Measurements from ENCODE around the gene PLXNB2.
A peak's percentile ranks its signal among the peaks of the same experiment; 100 is the strongest.

Gene PLXNB2

GRCh38 chr22:50318698-50319411 lies 11.4 kb upstream of the PLXNB2 start:
- Mint-ChIP-seq H3K27ac (no peak overlapping the region), H3K36me3 (ENCODE audit: low read depth) (no peaks in the 10 kb centered on the region), H3K4me1 (ENCODE audit: low read depth) (peaks cover 26% of the 10 kb centered on the region), H3K4me3 (no peak overlapping the region), H3K27me3 (peaks cover 26% of the 10 kb centered on the region), H3K9me3 (no peaks in the 10 kb centered on the region)
- intact Hi-C loops (cut with micrococcal nuclease): no loop called here

- no peaks in the 10 kb centered on the region for H3K36me3 Mint-ChIP-seq (ENCODE audit: low read depth)
- H3K4me1 Mint-ChIP-seq (ENCODE audit: low read depth): peaks cover 30% of the 10 kb centered on the region
- H3K27me3 Mint-ChIP-seq: peaks cover 26% of the 10 kb centered on the region
- H3K9me3 Mint-ChIP-seq: no peaks in the 10 kb centered on the region
- no peak overlapping the region for H3K4me3 Mint-ChIP-seq
- intact Hi-C loops (cut with micrococcal nuclease): no loop called here
- H3K27ac Mint-ChIP-seq: no peak overlapping the region
These were observed 10.9 kb upstream of the PLXNB2 start for GRCh38 chr22:50318356-50318697.

GRCh38 chr22:50317674-50318073 lies 10.2 kb upstream of the PLXNB2 start:
- Mint-ChIP-seq H3K27me3 (peaks cover 23% of the 10 kb centered on the region), H3K27ac (no peak overlapping the region), H3K4me3 (no peak overlapping the region), H3K9me3 (no peaks in the 10 kb centered on the region), H3K4me1 (ENCODE audit: low read depth) (peaks cover 30% of the 10 kb centered on the region), H3K36me3 (ENCODE audit: low read depth) (no peaks in the 10 kb centered on the region)
- intact Hi-C loops (cut with micrococcal nuclease): no loop called here

GRCh38 chr22:50317178-50317577 lies 9.7 kb upstream of the PLXNB2 start:
- Mint-ChIP-seq H3K36me3 (ENCODE audit: low read depth) (peaks cover 2% of the 10 kb centered on the region), H3K27ac (no peak overlapping the region), H3K9me3 (no peaks in the 10 kb centered on the region), H3K4me3 (no peak overlapping the region), H3K4me1 (ENCODE audit: low read depth) (peaks cover 32% of the 10 kb centered on the region), H3K27me3 (peaks cover 23% of the 10 kb centered on the region)
- intact Hi-C loops (cut with micrococcal nuclease): no loop called here

- intact Hi-C loops (cut with micrococcal nuclease): no loop called here
- Mint-ChIP-seq H3K27me3 (peaks cover 23% of the 10 kb centered on the region), H3K36me3 (ENCODE audit: low read depth) (peaks cover 9% of the 10 kb centered on the region), H3K4me3 (no peak overlapping the region), H3K27ac (no peak overlapping the region), H3K9me3 (no peaks in the 10 kb centered on the region), H3K4me1 (ENCODE audit: low read depth) (peaks cover 40% of the 10 kb centered on the region)
These were observed 8.9 kb upstream of the PLXNB2 start for GRCh38 chr22:50316114-50317065.

GRCh38 chr22:50315289-50316113 lies 8.1 kb upstream of the PLXNB2 start:
- Mint-ChIP-seq H3K4me1 (ENCODE audit: low read depth) (peaks cover 43% of the 10 kb centered on the region), H3K36me3 (ENCODE audit: low read depth) (peaks cover 9% of the 10 kb centered on the region), H3K4me3 (peak overlapping the region; percentile 84), H3K9me3 (no peaks in the 10 kb centered on the region), H3K27ac (no peak overlapping the region), H3K27me3 (peaks cover 20% of the 10 kb centered on the region)
- intact Hi-C loops (cut with micrococcal nuclease): no loop called here

- Mint-ChIP-seq H3K27ac (peak overlapping the region; percentile 73), H3K27me3 (peaks cover 14% of the 10 kb centered on the region), H3K9me3 (no peaks in the 10 kb centered on the region), H3K4me1 (ENCODE audit: low read depth) (peaks cover 39% of the 10 kb centered on the region), H3K4me3 (peak overlapping the region; percentile 84), H3K36me3 (ENCODE audit: low read depth) (peaks cover 9% of the 10 kb centered on the region)
- intact Hi-C loops (cut with micrococcal nuclease): no loop called here
These were observed 7.2 kb upstream of the PLXNB2 start for GRCh38 chr22:50314455-50315288.

GRCh38 chr22:50314081-50314454 lies 6.6 kb upstream of the PLXNB2 start:
- Mint-ChIP-seq H3K36me3 (ENCODE audit: low read depth) (peaks cover 9% of the 10 kb centered on the region), H3K27ac (peak overlapping the region; percentile 73), H3K27me3 (peaks cover 11% of the 10 kb centered on the region), H3K4me1 (ENCODE audit: low read depth) (peaks cover 45% of the 10 kb centered on the region), H3K9me3 (no peaks in the 10 kb centered on the region), H3K4me3 (peak overlapping the region; percentile 84)
- intact Hi-C loops (cut with micrococcal nuclease): no loop called here

GRCh38 chr22:50313600-50313999 lies 6.2 kb upstream of the PLXNB2 start:
- intact Hi-C loops (cut with micrococcal nuclease): no loop called here
- Mint-ChIP-seq H3K4me3 (peak overlapping the region; percentile 84), H3K9me3 (no peaks in the 10 kb centered on the region), H3K27ac (peak overlapping the region; percentile 73), H3K27me3 (peaks cover 10% of the 10 kb centered on the region), H3K36me3 (ENCODE audit: low read depth) (peaks cover 9% of the 10 kb centered on the region), H3K4me1 (ENCODE audit: low read depth) (peaks cover 49% of the 10 kb centered on the region)

- intact Hi-C loops (cut with micrococcal nuclease): no loop called here
- no peak overlapping the region for H3K27ac Mint-ChIP-seq
- H3K36me3 Mint-ChIP-seq (ENCODE audit: low read depth): peaks cover 9% of the 10 kb centered on the region
These were observed 5.6 kb upstream of the PLXNB2 start for GRCh38 chr22:50313021-50313420.

GRCh38 chr22:50312371-50312770 lies 4.9 kb upstream of the PLXNB2 start:
- no peaks in the 10 kb centered on the region for H3K9me3 Mint-ChIP-seq
- H3K27ac Mint-ChIP-seq: no peak overlapping the region
- H3K36me3 Mint-ChIP-seq (ENCODE audit: low read depth): peaks cover 9% of the 10 kb centered on the region
- no peak overlapping the region for H3K4me3 Mint-ChIP-seq
- peaks cover 9% of the 10 kb centered on the region for H3K27me3 Mint-ChIP-seq
- intact Hi-C loops (cut with micrococcal nuclease): no loop called here
- peaks cover 57% of the 10 kb centered on the region for H3K4me1 Mint-ChIP-seq (ENCODE audit: low read depth)

More at GRCh38 chr22:50313021-50313420, 5.6 kb upstream of the PLXNB2 start:
- Mint-ChIP-seq H3K27me3 (peaks cover 9% of the 10 kb centered on the region), H3K9me3 (no peaks in the 10 kb centered on the region), H3K4me1 (ENCODE audit: low read depth) (peaks cover 55% of the 10 kb centered on the region), H3K4me3 (no peak overlapping the region)

- intact Hi-C loops (cut with micrococcal nuclease): no loop called here
- no peaks in the 10 kb centered on the region for H3K9me3 Mint-ChIP-seq
- peaks cover 9% of the 10 kb centered on the region for H3K36me3 Mint-ChIP-seq (ENCODE audit: low read depth)
- H3K4me1 Mint-ChIP-seq (ENCODE audit: low read depth): peaks cover 57% of the 10 kb centered on the region
- no peak overlapping the region for H3K27ac Mint-ChIP-seq
- H3K27me3 Mint-ChIP-seq: peaks cover 9% of the 10 kb centered on the region
- H3K4me3 Mint-ChIP-seq: no peak overlapping the region
These were observed 4.3 kb upstream of the PLXNB2 start for GRCh38 chr22:50311606-50312351.
